Measurements from ENCODE around the gene COL23A1.
A peak's percentile ranks its signal among the peaks of the same experiment; 100 is the strongest.

COL23A1 gene

DNA sequence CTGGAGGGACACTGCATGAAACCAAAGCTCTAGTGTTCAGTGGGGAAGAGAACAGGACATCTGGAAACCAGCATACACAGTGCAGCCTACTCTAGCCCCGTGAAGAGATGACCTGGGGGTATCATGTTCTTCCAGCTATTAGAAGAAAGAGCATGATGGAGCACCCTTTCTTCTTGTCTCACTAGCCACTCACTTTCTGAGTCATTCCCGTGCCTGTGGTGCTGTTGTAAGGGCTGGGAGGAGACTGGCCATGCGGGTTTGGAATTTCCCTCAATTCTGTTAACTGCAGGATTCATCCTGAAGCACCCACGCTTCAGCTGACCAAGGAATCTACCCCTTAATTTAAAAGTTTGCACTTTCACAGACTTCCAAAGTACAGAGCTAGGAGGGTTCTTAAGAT is 137.0 kb downstream of the COL23A1 start:
- Histone ChIP-seq H3K79me2 (ENCODE audit: control insufficient read depth, insufficient read depth, low read length) (no peaks in the 10 kb centered on the region), H3K4me2 (ENCODE audit: low read length) (no peak overlapping the region), H2BK15ac (replicated peaks; ENCODE audit: low read depth) (no peak overlapping the region), H4K8ac (ENCODE audit: low read depth, low read length) (no peak overlapping the region), H3K27ac (ENCODE audit: low read depth, low read length) (no peak overlapping the region), H2BK120ac (ENCODE audit: low read depth, low read length) (no peak overlapping the region), H3K36me3 (ENCODE audit: control insufficient read depth, insufficient read depth, low read length) (no peaks in the 10 kb centered on the region), H3K18ac (ENCODE audit: low read length) (no peak overlapping the region), H2AK5ac (ENCODE audit: low read length) (no peak overlapping the region), H3K56ac (ENCODE audit: low read length) (peak overlapping the region; percentile 3), H3K79me1 (ENCODE audit: low read length) (no peaks in the 10 kb centered on the region), H2BK5ac (ENCODE audit: low read length) (no peak overlapping the region), H3K4me1 (ENCODE audit: control insufficient read depth, low read depth, low read length) (peaks cover 12% of the 10 kb centered on the region), H3K23ac (ENCODE audit: low read length) (no peak overlapping the region), H4K5ac (ENCODE audit: low read length) (no peak overlapping the region), H3K4ac (ENCODE audit: low read depth, low read length) (no peak overlapping the region), H3K27me3 (ENCODE audit: insufficient read depth, low read length, poor library complexity) (no peaks in the 10 kb centered on the region), H3K4me3 (ENCODE audit: low read length) (no peak overlapping the region), H3K9ac (ENCODE audit: low read length) (no peak overlapping the region)
- no CpG with 5 or more reads among the region's 4 CpGs for WGBS (ENCODE audit: extremely low coverage, insufficient coverage, low lambda C conversion rate)
- no peak for DNase-seq

- H4K5ac ChIP-seq (ENCODE audit: low read length), result no peak overlapping the region
- WGBS (ENCODE audit: extremely low coverage, insufficient coverage, low lambda C conversion rate), result no CpG with 5 or more reads among the region's 19 CpGs
- H3K36me3 ChIP-seq (ENCODE audit: control insufficient read depth, insufficient read depth, low read length), result no peaks in the 10 kb centered on the region
- DNase-seq, result no peak
- H4K8ac ChIP-seq (ENCODE audit: low read depth, low read length), result no peak overlapping the region
- no peaks in the 10 kb centered on the region for H3K27me3 ChIP-seq (ENCODE audit: insufficient read depth, low read length, poor library complexity)
- H3K9ac ChIP-seq (ENCODE audit: low read length), result no peak overlapping the region
- H3K4me1 ChIP-seq (ENCODE audit: control insufficient read depth, low read depth, low read length), result peaks cover 12% of the 10 kb centered on the region
- H3K4me3 ChIP-seq (ENCODE audit: low read length), result no peak overlapping the region
- H3K27ac ChIP-seq (ENCODE audit: low read depth, low read length), result no peak overlapping the region
- peaks cover 2% of the 10 kb centered on the region for H3K79me1 ChIP-seq (ENCODE audit: low read length)
- H3K79me2 ChIP-seq (ENCODE audit: control insufficient read depth, insufficient read depth, low read length), result no peaks in the 10 kb centered on the region
- H3K23ac ChIP-seq (ENCODE audit: low read length), result no peak overlapping the region
- no peak overlapping the region for H3K4ac ChIP-seq (ENCODE audit: low read depth, low read length)
- H2BK5ac ChIP-seq (ENCODE audit: low read length), result no peak overlapping the region
- no peak overlapping the region for H2AK5ac ChIP-seq (ENCODE audit: low read length)
- no peak overlapping the region for H3K4me2 ChIP-seq (ENCODE audit: low read length)
- H2BK120ac ChIP-seq (ENCODE audit: low read depth, low read length), result no peak overlapping the region
- no peak overlapping the region for H3K18ac ChIP-seq (ENCODE audit: low read length)
- no peak overlapping the region for H3K56ac ChIP-seq (ENCODE audit: low read length)
- H2BK15ac ChIP-seq (replicated peaks; ENCODE audit: low read depth), result no peak overlapping the region
Observed at GRCh38 chr5:178450121-178451028, 139.8 kb downstream of the COL23A1 start.

GRCh38 chr5:178449163-178450070 is 140.8 kb downstream of the COL23A1 start:
- no CpG with 5 or more reads among the region's 23 CpGs for WGBS (ENCODE audit: extremely low coverage, insufficient coverage, low lambda C conversion rate)

GRCh38 chr5:178445534-178445933 is 144.7 kb downstream of the COL23A1 start:
- DNase-seq, result no peak
- H3K4ac ChIP-seq (ENCODE audit: low read depth, low read length), result no peak overlapping the region
- no peak overlapping the region for H3K18ac ChIP-seq (ENCODE audit: low read length)
- no peak overlapping the region for H4K8ac ChIP-seq (ENCODE audit: low read depth, low read length)
- H3K4me3 ChIP-seq (ENCODE audit: low read length), result no peak overlapping the region
- no peak overlapping the region for H2BK120ac ChIP-seq (ENCODE audit: low read depth, low read length)
- H3K36me3 ChIP-seq (ENCODE audit: control insufficient read depth, insufficient read depth, low read length), result no peaks in the 10 kb centered on the region
- H3K4me1 ChIP-seq (ENCODE audit: control insufficient read depth, low read depth, low read length), result peaks cover 10% of the 10 kb centered on the region
- no peaks in the 10 kb centered on the region for H3K79me2 ChIP-seq (ENCODE audit: control insufficient read depth, insufficient read depth, low read length)
- H3K56ac ChIP-seq (ENCODE audit: low read length), result no peak overlapping the region
- H3K9ac ChIP-seq (ENCODE audit: low read length), result no peak overlapping the region
- H3K79me1 ChIP-seq (ENCODE audit: low read length), result peaks cover 2% of the 10 kb centered on the region
- H3K27ac ChIP-seq (ENCODE audit: low read depth, low read length), result no peak overlapping the region
- no peaks in the 10 kb centered on the region for H3K27me3 ChIP-seq (ENCODE audit: insufficient read depth, low read length, poor library complexity)
- H4K5ac ChIP-seq (ENCODE audit: low read length), result no peak overlapping the region
- H3K4me2 ChIP-seq (ENCODE audit: low read length), result no peak overlapping the region
- H2BK5ac ChIP-seq (ENCODE audit: low read length), result no peak overlapping the region
- no CpG with 5 or more reads among the region's 2 CpGs for WGBS (ENCODE audit: extremely low coverage, insufficient coverage, low lambda C conversion rate)
- H2AK5ac ChIP-seq (ENCODE audit: low read length), result no peak overlapping the region
- no peak overlapping the region for H3K23ac ChIP-seq (ENCODE audit: low read length)
- H2BK15ac ChIP-seq (replicated peaks; ENCODE audit: low read depth), result no peak overlapping the region

More at GRCh38 chr5:178449163-178450070, 140.8 kb downstream of the COL23A1 start:
- no peak overlapping the region for H2BK120ac ChIP-seq (ENCODE audit: low read depth, low read length)
- H3K4ac ChIP-seq (ENCODE audit: low read depth, low read length), result no peak overlapping the region
- no peaks in the 10 kb centered on the region for H3K27me3 ChIP-seq (ENCODE audit: insufficient read depth, low read length, poor library complexity)
- peak overlapping the region; percentile 70 for H3K23ac ChIP-seq (ENCODE audit: low read length)
- peak; percentile 54 for DNase-seq
- H3K79me1 ChIP-seq (ENCODE audit: low read length), result peaks cover 2% of the 10 kb centered on the region
- H3K18ac ChIP-seq (ENCODE audit: low read length), result no peak overlapping the region
- H4K8ac ChIP-seq (ENCODE audit: low read depth, low read length), result no peak overlapping the region
- H3K4me1 ChIP-seq (ENCODE audit: control insufficient read depth, low read depth, low read length), result peaks cover 12% of the 10 kb centered on the region
- H3K27ac ChIP-seq (ENCODE audit: low read depth, low read length), result no peak overlapping the region
- H2BK15ac ChIP-seq (replicated peaks; ENCODE audit: low read depth), result no peak overlapping the region
- H4K5ac ChIP-seq (ENCODE audit: low read length), result no peak overlapping the region
- no peak overlapping the region for H3K9ac ChIP-seq (ENCODE audit: low read length)
- H3K36me3 ChIP-seq (ENCODE audit: control insufficient read depth, insufficient read depth, low read length), result no peaks in the 10 kb centered on the region
- no peak overlapping the region for H3K4me3 ChIP-seq (ENCODE audit: low read length)
- no peak overlapping the region for H3K56ac ChIP-seq (ENCODE audit: low read length)
- H3K4me2 ChIP-seq (ENCODE audit: low read length), result no peak overlapping the region
- H2BK5ac ChIP-seq (ENCODE audit: low read length), result no peak overlapping the region
- H2AK5ac ChIP-seq (ENCODE audit: low read length), result no peak overlapping the region
- no peaks in the 10 kb centered on the region for H3K79me2 ChIP-seq (ENCODE audit: control insufficient read depth, insufficient read depth, low read length)

DNA sequence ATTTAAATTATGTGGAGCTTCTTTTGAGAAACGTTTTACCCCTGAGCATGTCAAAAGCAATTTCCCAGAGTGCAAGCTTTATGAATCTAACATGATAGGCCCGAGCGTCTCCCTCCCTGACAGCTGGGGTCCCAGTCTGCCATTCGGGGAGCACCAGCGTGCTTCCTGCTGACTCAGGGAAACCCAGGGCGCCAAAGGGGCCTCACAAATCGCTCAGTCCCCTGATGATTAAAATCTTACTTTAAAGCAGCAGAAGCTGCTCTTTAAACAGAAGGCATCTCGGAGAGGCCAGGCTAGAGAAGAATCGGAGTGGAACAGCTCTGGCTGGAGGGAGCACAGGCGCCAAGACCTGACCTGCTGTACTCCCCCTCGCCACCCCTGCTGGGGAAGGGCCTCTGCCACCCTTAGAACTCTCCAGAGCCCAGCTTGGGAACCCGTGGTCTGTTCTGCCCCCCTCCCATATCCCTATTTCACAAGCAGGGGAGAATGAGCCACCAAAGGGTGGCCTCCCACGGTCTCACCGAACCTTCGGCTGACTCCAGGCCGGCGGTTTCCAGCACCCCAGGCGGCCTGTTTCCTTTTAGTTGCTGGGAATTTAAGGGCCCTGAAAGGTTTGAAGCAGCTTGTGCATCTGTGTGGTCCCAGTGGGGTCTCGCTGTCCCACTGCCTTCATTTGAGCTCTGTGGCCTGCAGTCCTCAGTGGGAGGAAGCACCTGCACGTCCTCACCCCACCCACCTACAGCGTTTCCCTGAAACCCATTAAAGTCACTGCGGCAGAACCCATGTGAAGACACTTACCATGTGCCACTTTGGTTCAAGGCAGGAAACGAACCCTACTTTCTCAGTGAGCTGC is 147.6 kb downstream of the COL23A1 start:
- H2AK5ac ChIP-seq (ENCODE audit: low read length), result no peak overlapping the region
- DNase-seq, result no peak

More for the DNA sequence above, 147.6 kb downstream of the COL23A1 start:
- Histone ChIP-seq H3K79me2 (ENCODE audit: control insufficient read depth, insufficient read depth, low read length) (no peaks in the 10 kb centered on the region), H3K4ac (ENCODE audit: low read depth, low read length) (no peak overlapping the region), H3K9ac (ENCODE audit: low read length) (no peak overlapping the region), H2BK15ac (replicated peaks; ENCODE audit: low read depth) (no peak overlapping the region), H2BK5ac (ENCODE audit: low read length) (no peak overlapping the region), H3K4me1 (ENCODE audit: control insufficient read depth, low read depth, low read length) (no peaks in the 10 kb centered on the region), H3K4me2 (ENCODE audit: low read length) (no peak overlapping the region), H3K56ac (ENCODE audit: low read length) (no peak overlapping the region), H3K27ac (ENCODE audit: low read depth, low read length) (no peak overlapping the region), H3K36me3 (ENCODE audit: control insufficient read depth, insufficient read depth, low read length) (no peaks in the 10 kb centered on the region), H3K4me3 (ENCODE audit: low read length) (no peak overlapping the region), H3K79me1 (ENCODE audit: low read length) (peaks cover 2% of the 10 kb centered on the region), H3K18ac (ENCODE audit: low read length) (no peak overlapping the region), H4K8ac (ENCODE audit: low read depth, low read length) (no peak overlapping the region), H3K23ac (ENCODE audit: low read length) (no peak overlapping the region), H2BK120ac (ENCODE audit: low read depth, low read length) (no peak overlapping the region), H4K5ac (ENCODE audit: low read length) (no peak overlapping the region), H3K27me3 (ENCODE audit: insufficient read depth, low read length, poor library complexity) (no peaks in the 10 kb centered on the region)
- no CpG with 5 or more reads among the region's 23 CpGs for WGBS (ENCODE audit: extremely low coverage, insufficient coverage, low lambda C conversion rate)

Data from mesendoderm (in vitro differentiated cells).